Fibroblast of mammary gland (primary cell): ENCODE results near the gene OR10A3.

Experiments used
- DNase-seq: peaks from one replicate; pipeline ENCODE4 v3.0.0-alpha.2; 2010; ENCODE audit warnings: low read depth
- H3K4me3 ChIP-seq: 2 replicates; pipeline ENCODE4 v1.5.1; 2011; ENCODE audit warnings: low read depth, mild to moderate bottlenecking, low read length, moderate library complexity; ENCODE audit not compliant: control insufficient read depth
- TF ChIP-seq, protein P1 (sequence below): conservative IDR thresholded peaks from 2 replicates; pipeline ENCODE4 v1.5.1; 2011; ENCODE audit warnings: low read depth, low read length, inconsistent platforms; ENCODE audit not compliant: control insufficient read depth, insufficient read depth

Gene OR10A3

DNA sequence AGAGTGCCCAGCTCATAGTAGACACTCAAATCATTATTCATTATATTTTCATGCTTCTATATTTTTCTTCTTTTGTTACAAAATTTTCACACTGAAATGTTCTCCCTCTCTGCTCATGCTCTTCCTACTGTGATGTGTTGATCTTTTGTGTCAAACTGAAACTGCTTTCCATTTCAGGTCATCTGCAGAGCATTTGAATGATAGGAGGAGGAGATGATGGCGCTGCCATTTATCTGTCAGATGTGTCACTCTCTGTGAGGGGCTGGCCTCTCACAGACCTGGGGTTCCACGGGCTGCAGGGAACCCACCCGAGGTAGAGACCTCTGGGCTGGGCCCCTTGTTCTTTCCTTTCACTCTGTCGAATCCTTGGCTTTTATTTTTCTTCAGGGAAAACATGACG lies 51.5 kb downstream of the OR10A3 start:
- no peak overlapping the region for H3K4me3 ChIP-seq
- no peak for DNase-seq
- TF ChIP-seq, protein P1, sequence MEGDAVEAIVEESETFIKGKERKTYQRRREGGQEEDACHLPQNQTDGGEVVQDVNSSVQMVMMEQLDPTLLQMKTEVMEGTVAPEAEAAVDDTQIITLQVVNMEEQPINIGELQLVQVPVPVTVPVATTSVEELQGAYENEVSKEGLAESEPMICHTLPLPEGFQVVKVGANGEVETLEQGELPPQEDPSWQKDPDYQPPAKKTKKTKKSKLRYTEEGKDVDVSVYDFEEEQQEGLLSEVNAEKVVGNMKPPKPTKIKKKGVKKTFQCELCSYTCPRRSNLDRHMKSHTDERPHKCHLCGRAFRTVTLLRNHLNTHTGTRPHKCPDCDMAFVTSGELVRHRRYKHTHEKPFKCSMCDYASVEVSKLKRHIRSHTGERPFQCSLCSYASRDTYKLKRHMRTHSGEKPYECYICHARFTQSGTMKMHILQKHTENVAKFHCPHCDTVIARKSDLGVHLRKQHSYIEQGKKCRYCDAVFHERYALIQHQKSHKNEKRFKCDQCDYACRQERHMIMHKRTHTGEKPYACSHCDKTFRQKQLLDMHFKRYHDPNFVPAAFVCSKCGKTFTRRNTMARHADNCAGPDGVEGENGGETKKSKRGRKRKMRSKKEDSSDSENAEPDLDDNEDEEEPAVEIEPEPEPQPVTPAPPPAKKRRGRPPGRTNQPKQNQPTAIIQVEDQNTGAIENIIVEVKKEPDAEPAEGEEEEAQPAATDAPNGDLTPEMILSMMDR, result no peak
